BLaER1 treated with 17β-estradiol and CSF1 and Interleukin-3, amounts not matched to agents 10 nM and 100 nM (cell line): ENCODE measurements around the gene USP14.

Experiments
- H3K27ac ChIP-seq, 11 experiments: shearing (Covaris generic); formaldehyde crosslinking; 2 replicates each; pipeline ENCODE4 v1.8.1; 2022
- H3K27me3 ChIP-seq, 11 experiments: shearing (Covaris generic); formaldehyde crosslinking; 2 replicates each; pipeline ENCODE4 v1.8.1; 2022
- H3K36me3 ChIP-seq, 11 experiments: shearing (Covaris generic); formaldehyde crosslinking; 2 replicates each; pipeline ENCODE4 v1.8.1; 2022
- H3K4me1 ChIP-seq, 10 experiments: shearing (Covaris generic); formaldehyde crosslinking; 2 replicates each; pipeline ENCODE4 v1.8.1; 2022
- H3K4me2 ChIP-seq, 11 experiments: shearing (Covaris generic); formaldehyde crosslinking; 2 replicates each; pipeline ENCODE4 v1.8.1; 2022
- H3K4me3 ChIP-seq, 10 experiments: shearing (Covaris generic); formaldehyde crosslinking; 2 replicates each; pipeline ENCODE4 v1.8.1; 2022
- H3K9ac ChIP-seq, 11 experiments: shearing (Covaris generic); formaldehyde crosslinking; 2 replicates each; pipeline ENCODE4 v1.8.1; 2022
- H3K9me3 ChIP-seq, 11 experiments: shearing (Covaris generic); formaldehyde crosslinking; replicated peaks in 1 of 11; 2 replicates each; pipeline ENCODE4 v1.8.1; 2022
- H4K20me1 ChIP-seq, 11 experiments: shearing (Covaris generic); formaldehyde crosslinking; 2 replicates each; pipeline ENCODE4 v1.8.1; 2022
- Cebpa-rat ChIP-seq, 11 experiments: shearing (Covaris generic); IDR thresholded peaks; 2 replicates each; pipeline ENCODE4 v1.8.1; 2022

USP14 gene

GRCh38 chr18:192801-193200, 34.4 kb downstream of the USP14 start:
- no peak overlapping the region for H3K4me2 ChIP-seq
- H3K27me3 ChIP-seq, result no peaks in the 10 kb centered on the region
- no peak for TF ChIP-seq Cebpa-rat (IDR thresholded peaks at IDR 0.05)
- H4K20me1 ChIP-seq, result peaks cover 0 to 78% (median 20%) of the 10 kb centered on the region in 11 experiments; a peak in 17 of 22 replicates
- H3K27ac ChIP-seq, result no peak overlapping the region
- H3K36me3 ChIP-seq, result peaks cover 43 to 93% (median 67%) of the 10 kb centered on the region in 11 experiments
- peaks cover 0 to 11% (median 0%) of the 10 kb centered on the region in 10 experiments; a peak in 5 of 20 replicates for H3K4me1 ChIP-seq
- no peak overlapping the region for H3K4me3 ChIP-seq
- no peaks in the 10 kb centered on the region for H3K9me3 ChIP-seq
- no peak overlapping the region for H3K9ac ChIP-seq

DNA sequence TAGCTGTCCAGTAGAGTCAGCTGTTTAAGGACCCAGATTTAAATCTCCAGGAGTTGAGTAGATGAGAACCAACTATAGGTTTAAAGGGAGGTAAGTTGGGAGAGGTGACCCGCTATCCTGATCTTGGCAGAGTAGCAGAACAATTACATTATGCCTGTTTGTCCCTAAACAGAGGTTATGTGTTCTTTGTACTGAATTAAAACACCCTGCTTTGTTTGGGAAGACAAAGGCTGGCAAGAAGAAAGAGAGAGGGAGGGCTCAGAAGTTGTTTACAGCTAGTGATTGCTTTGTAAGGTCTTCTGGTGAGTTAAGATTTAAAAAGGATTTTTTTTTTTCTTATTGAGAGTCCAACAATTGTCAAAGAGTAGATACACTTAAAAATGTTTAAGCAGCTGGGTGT, 37.3 kb downstream of the USP14 start:
- H3K9me3 ChIP-seq, result no peaks in the 10 kb centered on the region
- H4K20me1 ChIP-seq, result peaks cover 0 to 50% (median 10%) of the 10 kb centered on the region in 11 experiments; a peak in 15 of 22 replicates
- H3K4me2 ChIP-seq, result no peak overlapping the region
- peaks cover 59 to 100% (median 81%) of the 10 kb centered on the region in 11 experiments for H3K36me3 ChIP-seq
- H3K4me1 ChIP-seq, result peaks cover 0 to 11% (median 0%) of the 10 kb centered on the region in 10 experiments; a peak in 5 of 20 replicates
- H3K27ac ChIP-seq, result no peak overlapping the region
- no peak overlapping the region for H3K4me3 ChIP-seq
- TF ChIP-seq Cebpa-rat (IDR thresholded peaks at IDR 0.05), result no peak
- H3K9ac ChIP-seq, result no peak overlapping the region
- no peaks in the 10 kb centered on the region for H3K27me3 ChIP-seq

GRCh38 chr18:199214-199613, 40.9 kb downstream of the USP14 start:
- H3K4me3 ChIP-seq, result no peak overlapping the region
- peaks cover 82 to 100% (median 97%) of the 10 kb centered on the region in 11 experiments for H3K36me3 ChIP-seq
- no peaks in the 10 kb centered on the region for H3K27me3 ChIP-seq
- no peak overlapping the region for H3K4me2 ChIP-seq
- no peak overlapping the region for H3K27ac ChIP-seq
- no peak overlapping the region for H3K9ac ChIP-seq
- no peaks in the 10 kb centered on the region for H3K9me3 ChIP-seq
- H4K20me1 ChIP-seq, result peaks cover 0 to 26% (median 0%) of the 10 kb centered on the region in 11 experiments; a peak in 7 of 22 replicates
- TF ChIP-seq Cebpa-rat (IDR thresholded peaks at IDR 0.05), result no peak
- no peaks in the 10 kb centered on the region for H3K4me1 ChIP-seq

GRCh38 chr18:199768-200167, 41.4 kb downstream of the USP14 start:
- no peaks in the 10 kb centered on the region for H3K4me1 ChIP-seq
- H3K4me3 ChIP-seq, result no peak overlapping the region
- no peak overlapping the region for H3K9ac ChIP-seq
- H3K9me3 ChIP-seq, result no peaks in the 10 kb centered on the region
- H4K20me1 ChIP-seq, result peaks cover 0 to 22% (median 0%) of the 10 kb centered on the region in 11 experiments; a peak in 7 of 22 replicates
- no peaks in the 10 kb centered on the region for H3K27me3 ChIP-seq
- peaks cover 88 to 100% (median 97%) of the 10 kb centered on the region in 11 experiments for H3K36me3 ChIP-seq
- H3K27ac ChIP-seq, result no peak overlapping the region
- TF ChIP-seq Cebpa-rat (IDR thresholded peaks at IDR 0.05), result no peak
- no peak overlapping the region for H3K4me2 ChIP-seq

GRCh38 chr18:210075-210474, 51.7 kb downstream of the USP14 start:
- Histone ChIP-seq H4K20me1 (peaks cover 0 to 12% (median 7%) of the 10 kb centered on the region in 11 experiments; a peak in 4 of 22 replicates), H3K36me3 (peaks cover 89 to 99% (median 94%) of the 10 kb centered on the region in 11 experiments), H3K9ac (no peak overlapping the region), H3K27me3 (no peaks in the 10 kb centered on the region), H3K27ac (no peak overlapping the region), H3K4me2 (no peak overlapping the region), H3K4me1 (peaks cover 0 to 7% (median 0%) of the 10 kb centered on the region in 10 experiments; a peak in 3 of 20 replicates), H3K9me3 (no peaks in the 10 kb centered on the region), H3K4me3 (no peak overlapping the region)
- no peak for TF ChIP-seq Cebpa-rat (IDR thresholded peaks at IDR 0.05)

GRCh38 chr18:210733-211132, 52.4 kb downstream of the USP14 start:
- Histone ChIP-seq H3K9ac (no peak overlapping the region), H3K9me3 (no peaks in the 10 kb centered on the region), H3K4me3 (no peak overlapping the region), H3K27ac (no peak overlapping the region), H3K4me2 (no peak overlapping the region), H3K4me1 (peaks cover 0 to 7% (median 0%) of the 10 kb centered on the region in 10 experiments; a peak in 3 of 20 replicates), H3K27me3 (no peaks in the 10 kb centered on the region), H4K20me1 (peaks cover 0 to 12% (median 7%) of the 10 kb centered on the region in 11 experiments; a peak in 5 of 22 replicates), H3K36me3 (peaks cover 89 to 99% (median 94%) of the 10 kb centered on the region in 11 experiments)
- no peak for TF ChIP-seq Cebpa-rat (IDR thresholded peaks at IDR 0.05)

- TF ChIP-seq Cebpa-rat (IDR thresholded peaks at IDR 0.05), result no peak
- Histone ChIP-seq H3K27ac (no peak overlapping the region), H3K4me2 (no peak overlapping the region), H3K9ac (no peak overlapping the region), H3K27me3 (no peaks in the 10 kb centered on the region), H3K36me3 (peaks cover 89 to 99% (median 94%) of the 10 kb centered on the region in 11 experiments), H3K4me3 (no peak overlapping the region), H3K4me1 (peaks cover 0 to 7% (median 0%) of the 10 kb centered on the region in 10 experiments; a peak in 3 of 20 replicates), H4K20me1 (peaks cover 0 to 12% (median 3%) of the 10 kb centered on the region in 11 experiments; a peak in 5 of 22 replicates), H3K9me3 (no peaks in the 10 kb centered on the region)
These were observed 53.2 kb downstream of the USP14 start for GRCh38 chr18:211582-211981.

GRCh38 chr18:212780-213179, 54.4 kb downstream of the USP14 start:
- Histone ChIP-seq H3K9me3 (peaks cover 0 to 2% (median 0%) of the 10 kb centered on the region in 11 experiments; a peak in 2 of 22 replicates), H3K4me2 (no peak overlapping the region), H3K9ac (no peak overlapping the region), H4K20me1 (peaks cover 0 to 12% (median 3%) of the 10 kb centered on the region in 11 experiments; a peak in 5 of 22 replicates), H3K36me3 (peaks cover 92 to 99% (median 94%) of the 10 kb centered on the region in 11 experiments), H3K27ac (no peak overlapping the region), H3K4me1 (peaks cover 0 to 7% (median 0%) of the 10 kb centered on the region in 10 experiments; a peak in 3 of 20 replicates), H3K27me3 (no peaks in the 10 kb centered on the region), H3K4me3 (no peak overlapping the region)
- TF ChIP-seq Cebpa-rat (IDR thresholded peaks at IDR 0.05), result no peak

DNA sequence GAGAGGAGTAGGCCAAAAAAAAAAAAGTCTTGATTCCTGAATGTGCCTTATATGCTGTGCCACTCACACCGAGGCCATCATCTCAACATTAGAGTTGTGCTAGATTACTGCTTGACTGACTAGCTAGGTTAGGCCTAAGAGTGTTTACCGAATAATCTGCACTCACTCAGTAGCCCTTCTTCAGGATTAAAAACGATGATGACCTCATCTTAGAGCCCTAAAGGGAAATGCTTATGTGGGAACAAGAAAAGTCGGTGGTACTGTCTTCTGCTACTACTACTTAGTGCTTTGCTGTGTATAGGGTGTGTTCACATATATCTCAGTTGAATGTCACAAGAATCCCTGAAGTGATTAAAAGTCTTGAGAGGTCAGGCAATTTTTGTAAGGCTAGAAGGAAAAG, 55.1 kb downstream of the USP14 start:
- no peak overlapping the region for H3K27ac ChIP-seq
- no peak overlapping the region for H3K4me2 ChIP-seq
- H3K9me3 ChIP-seq, result peaks cover 0 to 9% (median 4%) of the 10 kb centered on the region in 11 experiments; a peak in 10 of 22 replicates
- H3K36me3 ChIP-seq, result peaks cover 95 to 100% (median 99%) of the 10 kb centered on the region in 11 experiments
- no peaks in the 10 kb centered on the region for H3K27me3 ChIP-seq
- no peak overlapping the region for H3K9ac ChIP-seq
- no peak overlapping the region for H3K4me3 ChIP-seq
- no peak for TF ChIP-seq Cebpa-rat (IDR thresholded peaks at IDR 0.05)
- peaks cover 0 to 12% (median 3%) of the 10 kb centered on the region in 11 experiments; a peak in 5 of 22 replicates for H4K20me1 ChIP-seq
- peaks cover 0 to 7% (median 0%) of the 10 kb centered on the region in 10 experiments; a peak in 3 of 20 replicates for H3K4me1 ChIP-seq
